GM13976 (cell line): ENCODE measurements around the gene SPATS2L.
"Not testable (repeated sequence)": the region's sequence is repeated elsewhere in the genome, so short reads cannot be mapped to it uniquely, and the experiment has no call there.

Experiments
- DNase-seq: peaks from one replicate; pipeline ENCODE4 v3.0.0; 2012; ENCODE audit warnings: low spot score
- in situ Hi-C: fragments of 300-500 bp; cut with MboI; formaldehyde crosslinking; loops from one replicate; pipeline ENCODE4 v1.12.0; 2022; ENCODE audit warnings: low sequenced_read_pairs, mixed read lengths, inconsistent platforms; ENCODE audit not compliant: unreplicated experiment
- TF ChIP-seq, protein P1 (sequence below): IDR thresholded peaks from 2 replicates; pipeline ENCODE4 v1.5.1; 2012; ENCODE audit warnings: borderline replicate concordance, mild to moderate bottlenecking; ENCODE audit not compliant: insufficient read depth; ENCODE audit errors: extremely low read depth, missing control alignments, control extremely low read depth

Gene SPATS2L

DNA sequence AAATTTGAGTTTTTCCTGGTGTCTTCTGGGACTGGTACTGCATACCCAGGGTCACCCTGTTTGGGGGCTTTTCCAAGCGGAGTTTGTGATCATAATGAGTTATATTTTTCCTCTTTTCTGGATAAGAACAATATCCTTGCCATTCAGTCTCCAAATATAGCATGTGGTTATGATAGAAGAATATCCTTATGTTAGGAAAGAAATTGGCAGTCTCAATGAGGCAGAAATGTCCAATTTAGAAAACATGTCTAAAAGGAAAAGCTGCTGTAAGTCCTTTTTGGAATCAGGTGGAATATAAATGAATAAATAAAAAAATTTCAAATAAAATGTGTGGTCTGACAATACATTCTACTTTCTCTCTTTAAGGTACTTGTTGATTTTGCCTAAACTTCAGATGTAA, 36.2 kb downstream of the SPATS2L start:
- in situ Hi-C loops, result no loop called here
- TF ChIP-seq, protein P1, sequence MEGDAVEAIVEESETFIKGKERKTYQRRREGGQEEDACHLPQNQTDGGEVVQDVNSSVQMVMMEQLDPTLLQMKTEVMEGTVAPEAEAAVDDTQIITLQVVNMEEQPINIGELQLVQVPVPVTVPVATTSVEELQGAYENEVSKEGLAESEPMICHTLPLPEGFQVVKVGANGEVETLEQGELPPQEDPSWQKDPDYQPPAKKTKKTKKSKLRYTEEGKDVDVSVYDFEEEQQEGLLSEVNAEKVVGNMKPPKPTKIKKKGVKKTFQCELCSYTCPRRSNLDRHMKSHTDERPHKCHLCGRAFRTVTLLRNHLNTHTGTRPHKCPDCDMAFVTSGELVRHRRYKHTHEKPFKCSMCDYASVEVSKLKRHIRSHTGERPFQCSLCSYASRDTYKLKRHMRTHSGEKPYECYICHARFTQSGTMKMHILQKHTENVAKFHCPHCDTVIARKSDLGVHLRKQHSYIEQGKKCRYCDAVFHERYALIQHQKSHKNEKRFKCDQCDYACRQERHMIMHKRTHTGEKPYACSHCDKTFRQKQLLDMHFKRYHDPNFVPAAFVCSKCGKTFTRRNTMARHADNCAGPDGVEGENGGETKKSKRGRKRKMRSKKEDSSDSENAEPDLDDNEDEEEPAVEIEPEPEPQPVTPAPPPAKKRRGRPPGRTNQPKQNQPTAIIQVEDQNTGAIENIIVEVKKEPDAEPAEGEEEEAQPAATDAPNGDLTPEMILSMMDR, result no peak
- no peak for DNase-seq

DNA sequence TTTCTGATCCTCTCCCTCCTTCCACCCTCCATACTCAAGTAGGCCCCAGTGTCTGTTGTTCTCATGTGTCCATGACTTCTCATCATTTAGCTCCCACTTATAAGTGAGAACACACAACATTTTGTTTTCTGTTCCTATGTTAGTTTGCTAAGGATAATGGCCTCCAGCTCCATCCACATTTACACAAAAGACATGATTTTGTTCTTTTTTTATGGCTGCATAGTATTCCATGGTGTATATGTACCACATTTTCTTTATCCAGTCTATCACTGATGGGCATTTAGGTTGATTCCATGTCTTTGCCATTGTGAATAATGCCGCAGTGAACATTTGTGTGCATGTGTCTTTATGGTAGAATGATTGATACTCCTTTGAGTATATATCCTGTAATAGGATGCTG, 37.7 kb downstream of the SPATS2L start:
- DNase-seq, in situ Hi-C loops: not testable (repeated sequence)

DNA sequence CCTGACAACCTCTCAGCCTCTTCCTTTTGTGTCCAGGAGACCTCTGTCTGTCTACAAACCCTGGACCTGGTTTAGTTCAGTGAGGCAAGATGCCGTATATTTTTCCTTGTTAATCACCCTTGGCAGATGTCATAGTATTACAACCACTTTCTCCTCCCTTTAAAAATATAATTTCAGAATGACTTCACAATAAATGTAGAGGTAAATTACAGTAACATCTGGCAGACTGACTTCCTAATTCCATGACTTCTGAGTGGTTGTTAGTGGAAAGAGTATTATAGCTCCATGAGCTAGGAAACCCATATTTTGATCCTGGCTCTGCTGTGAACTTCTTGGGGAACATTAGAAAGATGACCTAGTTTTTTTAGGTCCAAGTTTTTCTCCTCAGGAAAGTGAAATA, 39.5 kb downstream of the SPATS2L start:
- TF ChIP-seq, protein P1, result no peak
- DNase-seq, result no peak
- in situ Hi-C loops, result no loop called here

DNA sequence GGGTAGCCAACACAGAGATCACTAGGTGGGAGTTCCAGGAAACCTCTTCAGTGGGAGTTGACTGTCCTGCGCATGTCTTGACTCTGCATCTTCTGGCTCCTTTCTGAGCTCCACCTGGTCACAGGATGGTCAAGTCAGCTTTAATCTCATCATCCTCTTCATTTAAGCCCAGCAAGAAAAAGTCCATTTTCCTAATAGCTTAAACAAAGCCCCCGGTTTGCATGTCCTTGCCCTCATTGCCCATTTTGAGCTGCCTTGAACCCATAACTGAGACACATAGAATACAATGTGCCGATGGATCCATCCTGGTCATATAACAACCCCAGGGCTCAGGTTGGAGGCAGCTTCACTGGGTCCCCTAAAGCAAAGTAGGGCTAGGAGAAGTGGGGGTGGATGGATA, 40.8 kb downstream of the SPATS2L start:
- DNase-seq, result no peak
- in situ Hi-C loops, result no loop called here
- TF ChIP-seq, protein P1, result no peak

DNA sequence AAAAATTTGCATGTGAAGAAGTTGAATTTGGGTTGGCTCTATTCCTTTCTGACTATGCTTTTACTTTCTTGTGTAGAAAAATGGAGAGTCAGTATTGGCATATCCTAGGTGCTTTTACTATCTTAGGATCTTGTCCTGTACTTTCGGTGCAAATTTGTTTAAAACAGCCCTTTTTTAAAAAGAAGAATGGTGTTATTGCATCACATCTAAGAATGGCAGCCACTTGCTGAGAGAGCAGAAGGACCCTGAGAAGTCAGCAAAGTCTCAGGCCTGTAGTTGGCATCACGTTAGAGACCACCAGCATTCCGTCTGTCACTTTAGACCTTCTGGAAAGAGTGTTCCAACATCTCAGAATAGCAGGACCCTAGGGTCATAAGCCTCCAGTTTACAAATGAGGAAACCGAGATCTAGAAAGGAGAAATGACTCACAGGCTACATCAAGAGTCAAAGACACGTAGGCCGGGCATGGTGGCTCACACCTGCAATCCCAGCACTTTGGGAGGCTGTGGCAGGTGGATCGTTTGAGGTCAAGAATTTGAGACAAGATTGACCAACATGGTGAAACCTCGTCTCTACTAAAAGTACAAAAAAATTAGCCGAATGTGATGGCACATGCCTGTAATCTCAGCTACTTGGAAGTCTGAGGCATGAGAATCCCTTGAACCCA, 42.5 kb downstream of the SPATS2L start:
- in situ Hi-C loops, result no loop called here
- no peak for DNase-seq
- TF ChIP-seq, protein P1, result peak; percentile 7

DNA sequence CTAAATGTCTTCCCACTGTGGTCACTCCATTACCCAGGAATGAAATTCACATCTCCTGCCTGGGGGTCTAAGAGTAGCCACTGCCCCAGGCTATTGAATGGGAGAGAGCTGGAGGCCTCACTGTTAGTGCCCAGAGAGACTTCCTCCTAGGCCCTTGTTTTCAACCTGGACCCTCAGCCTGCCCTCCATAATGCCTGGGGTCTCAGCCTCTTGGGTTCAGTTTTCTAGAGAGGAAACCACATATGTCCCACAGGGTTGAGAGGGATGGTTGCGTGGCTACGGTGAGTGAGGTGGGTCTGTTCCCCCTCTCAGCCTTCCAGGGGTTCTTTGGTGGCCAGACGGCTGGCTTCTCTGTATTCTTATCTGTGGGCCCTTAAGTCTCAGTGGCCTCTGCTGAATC, 43.4 kb downstream of the SPATS2L start:
- TF ChIP-seq, protein P1, result no peak
- in situ Hi-C loops, result no loop called here
- no peak for DNase-seq

DNA sequence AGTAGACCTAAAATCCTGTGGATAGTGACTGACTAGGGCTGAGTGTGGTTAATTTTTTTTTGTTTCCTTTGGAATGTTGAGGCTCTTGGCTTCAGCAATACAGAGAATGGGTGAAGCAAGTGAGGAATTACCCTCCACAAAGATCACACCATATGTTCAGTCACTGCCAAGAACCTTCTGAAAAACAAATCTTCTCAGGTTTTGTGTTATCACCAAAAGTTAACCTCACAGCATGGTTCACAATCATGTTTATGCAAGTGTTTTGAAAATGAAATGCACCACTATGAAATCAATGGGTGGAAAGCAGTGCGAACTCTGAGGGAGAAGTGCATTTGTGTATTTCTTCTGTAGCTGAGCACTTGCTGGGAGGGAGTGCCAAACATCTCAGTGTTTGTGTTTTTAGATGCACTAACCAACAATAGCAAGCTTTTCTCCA, 44.4 kb downstream of the SPATS2L start:
- no peak for DNase-seq
- TF ChIP-seq, protein P1, result no peak
- in situ Hi-C loops, result no loop called here
